ENCODE data around the gene NFAT5.

DNA sequence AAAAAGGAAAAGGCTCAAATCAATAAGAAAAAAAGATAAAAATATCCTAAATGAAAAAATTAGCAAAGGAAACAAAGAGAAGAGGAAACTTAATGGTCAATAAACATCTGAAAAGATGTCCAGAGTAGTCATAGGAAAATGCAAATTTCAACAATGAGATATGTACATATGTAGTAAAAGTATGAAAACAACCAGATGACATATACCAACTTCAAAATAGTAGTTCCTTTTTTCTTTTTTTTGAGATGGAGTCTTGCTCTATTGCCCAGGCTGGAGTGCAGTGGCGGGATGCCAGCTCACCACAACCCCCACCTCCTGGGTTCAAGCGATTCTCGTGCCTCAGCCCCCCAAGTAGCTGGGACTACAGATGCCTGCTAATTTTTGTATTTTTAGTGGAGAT is 21.7 kb upstream of the NFAT5 start:
- TF ChIP-seq, protein P1, sequence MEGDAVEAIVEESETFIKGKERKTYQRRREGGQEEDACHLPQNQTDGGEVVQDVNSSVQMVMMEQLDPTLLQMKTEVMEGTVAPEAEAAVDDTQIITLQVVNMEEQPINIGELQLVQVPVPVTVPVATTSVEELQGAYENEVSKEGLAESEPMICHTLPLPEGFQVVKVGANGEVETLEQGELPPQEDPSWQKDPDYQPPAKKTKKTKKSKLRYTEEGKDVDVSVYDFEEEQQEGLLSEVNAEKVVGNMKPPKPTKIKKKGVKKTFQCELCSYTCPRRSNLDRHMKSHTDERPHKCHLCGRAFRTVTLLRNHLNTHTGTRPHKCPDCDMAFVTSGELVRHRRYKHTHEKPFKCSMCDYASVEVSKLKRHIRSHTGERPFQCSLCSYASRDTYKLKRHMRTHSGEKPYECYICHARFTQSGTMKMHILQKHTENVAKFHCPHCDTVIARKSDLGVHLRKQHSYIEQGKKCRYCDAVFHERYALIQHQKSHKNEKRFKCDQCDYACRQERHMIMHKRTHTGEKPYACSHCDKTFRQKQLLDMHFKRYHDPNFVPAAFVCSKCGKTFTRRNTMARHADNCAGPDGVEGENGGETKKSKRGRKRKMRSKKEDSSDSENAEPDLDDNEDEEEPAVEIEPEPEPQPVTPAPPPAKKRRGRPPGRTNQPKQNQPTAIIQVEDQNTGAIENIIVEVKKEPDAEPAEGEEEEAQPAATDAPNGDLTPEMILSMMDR (IDR thresholded peaks at IDR 0.05 in 2 of 3, conservative IDR thresholded peaks at IDR 0.05 in 1 of 3; ENCODE audit: insufficient read depth in 2 of 3, low read depth in 1 of 3, low read length in 3 of 3): no peak
- TF ChIP-seq ZEB2 (IDR thresholded peaks at IDR 0.05): no peak
- TF ChIP-seq, protein P2, sequence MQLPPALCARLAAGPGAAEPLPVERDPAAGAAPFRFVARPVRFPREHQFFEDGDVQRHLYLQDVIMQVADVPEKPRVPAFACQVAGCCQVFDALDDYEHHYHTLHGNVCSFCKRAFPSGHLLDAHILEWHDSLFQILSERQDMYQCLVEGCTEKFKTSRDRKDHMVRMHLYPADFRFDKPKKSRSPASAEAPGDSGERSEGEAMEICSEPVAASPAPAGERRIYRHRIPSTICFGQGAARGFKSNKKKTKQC (CRISPR knock-in tag; IDR thresholded peaks at IDR 0.05): no peak
- TF ChIP-seq, protein P3, sequence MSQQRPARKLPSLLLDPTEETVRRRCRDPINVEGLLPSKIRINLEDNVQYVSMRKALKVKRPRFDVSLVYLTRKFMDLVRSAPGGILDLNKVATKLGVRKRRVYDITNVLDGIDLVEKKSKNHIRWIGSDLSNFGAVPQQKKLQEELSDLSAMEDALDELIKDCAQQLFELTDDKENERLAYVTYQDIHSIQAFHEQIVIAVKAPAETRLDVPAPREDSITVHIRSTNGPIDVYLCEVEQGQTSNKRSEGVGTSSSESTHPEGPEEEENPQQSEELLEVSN (IDR thresholded peaks at IDR 0.05; ENCODE audit: borderline replicate concordance in 1 of 2, extremely low read depth in 1 of 2, insufficient read depth in 1 of 2, insufficient read length in 1 of 2, low read depth in 1 of 2, low read length in 1 of 2, poor library complexity in 1 of 2, severe bottlenecking in 1 of 2): no peak
- no peak for TF ChIP-seq RCOR1 (IDR thresholded peaks at IDR 0.05; ENCODE audit: borderline replicate concordance in 1 of 2, low read depth in 2 of 2, low read length in 2 of 2)

All from K562 (cell line).